GM18867 (cell line): ENCODE measurements around the gene CRB1.

Experiments
- ATAC-seq: cut with Tn5 transposase; IDR thresholded peaks from one replicate; pipeline ENCODE4 v1.9.1; 2021; ENCODE audit warnings: mild to moderate bottlenecking, moderate library complexity; ENCODE audit not compliant: unreplicated experiment

Gene CRB1

GRCh38 chr1:197302775-197303174 is 34.7 kb downstream of the CRB1 start:
- ATAC-seq, result no peak

- ATAC-seq, result no peak
These were observed 35.4 kb downstream of the CRB1 start for GRCh38 chr1:197303463-197303862.

GRCh38 chr1:197304638-197305200 is 36.7 kb downstream of the CRB1 start:
- no peak for ATAC-seq

- no peak for ATAC-seq
These were observed 37.9 kb downstream of the CRB1 start for GRCh38 chr1:197305925-197306324.

- ATAC-seq, result no peak
These were observed 38.5 kb downstream of the CRB1 start for GRCh38 chr1:197306381-197307062.

GRCh38 chr1:197307136-197307535 is 39.1 kb downstream of the CRB1 start:
- ATAC-seq, result no peak

- ATAC-seq, result no peak
These were observed 39.5 kb downstream of the CRB1 start for GRCh38 chr1:197307551-197307950.

GRCh38 chr1:197311081-197311480 is 43.0 kb downstream of the CRB1 start:
- no peak for ATAC-seq

GRCh38 chr1:197312163-197312562 is 44.1 kb downstream of the CRB1 start:
- no peak for ATAC-seq

- no peak for ATAC-seq
These were observed 45.7 kb downstream of the CRB1 start for GRCh38 chr1:197313713-197314112.

- ATAC-seq, result no peak
These were observed 46.6 kb downstream of the CRB1 start for GRCh38 chr1:197314682-197315081.

- ATAC-seq, result no peak
These were observed 51.6 kb downstream of the CRB1 start for GRCh38 chr1:197319631-197320030.

GRCh38 chr1:197320991-197321531 is 53.0 kb downstream of the CRB1 start:
- no peak for ATAC-seq

- ATAC-seq, result no peak
These were observed 53.8 kb downstream of the CRB1 start for GRCh38 chr1:197321811-197322210.

GRCh38 chr1:197327776-197328364 is 59.8 kb downstream of the CRB1 start:
- peak; percentile 50 for ATAC-seq

GRCh38 chr1:197330213-197330612 is 62.2 kb downstream of the CRB1 start:
- ATAC-seq, result no peak

- ATAC-seq, result no peak
These were observed 63.5 kb downstream of the CRB1 start for GRCh38 chr1:197331565-197331964.

- no peak for ATAC-seq
These were observed 65.0 kb downstream of the CRB1 start for GRCh38 chr1:197333041-197333440.

GRCh38 chr1:197336571-197336970 is 68.5 kb downstream of the CRB1 start:
- no peak for ATAC-seq

- no peak for ATAC-seq
These were observed 71.3 kb downstream of the CRB1 start for GRCh38 chr1:197339106-197340060.

GRCh38 chr1:197341626-197342025 is 73.6 kb downstream of the CRB1 start:
- no peak for ATAC-seq
